SU-DHL-6 (cell line): ENCODE results near the gene ACBD4.

Experiments
- EZH2phosphoT487 ChIP-seq: fragments of 200-600 bp; sonication (generic), shearing (Covaris generic); conservative IDR thresholded peaks from 2 replicates; pipeline ENCODE4 v1.6.1; 2018; ENCODE audit warnings: mild to moderate bottlenecking, antibody characterized with exemption, low read length, moderate library complexity, mixed read lengths
- TF ChIP-seq, protein P1 (sequence below): fragments of 200-600 bp; sonication (generic); IDR thresholded peaks from one replicate; pipeline ENCODE4 v1.5.1; 2017; ENCODE audit warnings: antibody characterized with exemption, mild to moderate bottlenecking, low read length, moderate library complexity; ENCODE audit not compliant: insufficient read depth, poor library complexity, severe bottlenecking

DNA sequence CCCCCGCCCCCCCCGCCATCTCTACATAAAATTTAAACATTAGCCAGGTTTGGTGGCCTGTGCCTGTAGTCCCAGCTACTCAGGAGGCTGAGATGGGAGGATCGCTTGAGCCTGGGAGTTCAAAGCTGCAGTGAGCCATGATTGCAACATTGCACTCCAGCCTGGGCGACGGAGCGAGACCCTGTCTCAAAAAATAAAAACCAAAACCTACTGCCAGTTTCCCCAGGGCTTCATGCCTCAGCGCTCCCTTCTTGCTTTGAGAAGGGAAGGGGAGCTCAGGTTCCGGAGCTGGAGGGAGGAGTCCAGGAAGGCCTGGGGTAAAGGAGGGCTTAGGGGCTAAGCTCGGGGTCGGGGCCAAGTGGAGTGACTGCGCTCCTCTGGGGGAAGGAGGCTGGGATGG, 23.6 kb upstream of the ACBD4 start:
- TF ChIP-seq, protein P1, sequence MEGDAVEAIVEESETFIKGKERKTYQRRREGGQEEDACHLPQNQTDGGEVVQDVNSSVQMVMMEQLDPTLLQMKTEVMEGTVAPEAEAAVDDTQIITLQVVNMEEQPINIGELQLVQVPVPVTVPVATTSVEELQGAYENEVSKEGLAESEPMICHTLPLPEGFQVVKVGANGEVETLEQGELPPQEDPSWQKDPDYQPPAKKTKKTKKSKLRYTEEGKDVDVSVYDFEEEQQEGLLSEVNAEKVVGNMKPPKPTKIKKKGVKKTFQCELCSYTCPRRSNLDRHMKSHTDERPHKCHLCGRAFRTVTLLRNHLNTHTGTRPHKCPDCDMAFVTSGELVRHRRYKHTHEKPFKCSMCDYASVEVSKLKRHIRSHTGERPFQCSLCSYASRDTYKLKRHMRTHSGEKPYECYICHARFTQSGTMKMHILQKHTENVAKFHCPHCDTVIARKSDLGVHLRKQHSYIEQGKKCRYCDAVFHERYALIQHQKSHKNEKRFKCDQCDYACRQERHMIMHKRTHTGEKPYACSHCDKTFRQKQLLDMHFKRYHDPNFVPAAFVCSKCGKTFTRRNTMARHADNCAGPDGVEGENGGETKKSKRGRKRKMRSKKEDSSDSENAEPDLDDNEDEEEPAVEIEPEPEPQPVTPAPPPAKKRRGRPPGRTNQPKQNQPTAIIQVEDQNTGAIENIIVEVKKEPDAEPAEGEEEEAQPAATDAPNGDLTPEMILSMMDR = no peak
- TF ChIP-seq EZH2phosphoT487 = no peak
